Activated CD8-positive, alpha-beta memory T cell treated with anti-CD3 and anti-CD28 coated beads, Interleukin-2, amount 50 U/mL, for 4 hours (primary cell): Measurements from ENCODE around the gene ARHGAP25.

Source experiments
- DNase-seq: peaks from one replicate; pipeline ENCODE4 v3.0.0-alpha.2; 2020

ARHGAP25 gene

GRCh38 chr2:68767996-68768395 lies 33.4 kb downstream of the ARHGAP25 start:
- DNase-seq: no peak

GRCh38 chr2:68768461-68768860 lies 33.9 kb downstream of the ARHGAP25 start:
- no peak for DNase-seq

GRCh38 chr2:68768951-68769350 lies 34.3 kb downstream of the ARHGAP25 start:
- no peak for DNase-seq

GRCh38 chr2:68769586-68770270 lies 35.1 kb downstream of the ARHGAP25 start:
- DNase-seq: no peak

GRCh38 chr2:68770271-68771111 lies 35.9 kb downstream of the ARHGAP25 start:
- no peak for DNase-seq

- DNase-seq: no peak
These were observed 36.7 kb downstream of the ARHGAP25 start for GRCh38 chr2:68771211-68771751.

- DNase-seq: no peak
These were observed 37.5 kb downstream of the ARHGAP25 start for GRCh38 chr2:68772109-68772508.

GRCh38 chr2:68774569-68775271 lies 40.1 kb downstream of the ARHGAP25 start:
- peak; percentile 57 for DNase-seq

- DNase-seq: no peak
These were observed 40.7 kb downstream of the ARHGAP25 start for GRCh38 chr2:68775272-68775842.

- DNase-seq: no peak
These were observed 41.5 kb downstream of the ARHGAP25 start for GRCh38 chr2:68776124-68776523.

- no peak for DNase-seq
These were observed 45.0 kb downstream of the ARHGAP25 start for GRCh38 chr2:68779595-68779994.

GRCh38 chr2:68784188-68784587 lies 49.6 kb downstream of the ARHGAP25 start:
- DNase-seq: no peak

GRCh38 chr2:68784915-68785314 lies 50.3 kb downstream of the ARHGAP25 start:
- DNase-seq: no peak

- no peak for DNase-seq
These were observed 52.7 kb downstream of the ARHGAP25 start for GRCh38 chr2:68787356-68787755.

- DNase-seq: no peak
These were observed 55.0 kb downstream of the ARHGAP25 start for GRCh38 chr2:68789603-68790002.

- no peak for DNase-seq
These were observed 56.0 kb downstream of the ARHGAP25 start for GRCh38 chr2:68790600-68790999.

- no peak for DNase-seq
These were observed 57.3 kb downstream of the ARHGAP25 start for GRCh38 chr2:68791914-68792313.

GRCh38 chr2:68792751-68793150 lies 58.1 kb downstream of the ARHGAP25 start:
- no peak for DNase-seq

- DNase-seq: no peak
These were observed 61.8 kb downstream of the ARHGAP25 start for GRCh38 chr2:68796295-68796905.

- no peak for DNase-seq
These were observed 64.0 kb downstream of the ARHGAP25 start for GRCh38 chr2:68798569-68798968.

GRCh38 chr2:68799140-68800026 lies 64.8 kb downstream of the ARHGAP25 start:
- no peak for DNase-seq

GRCh38 chr2:68800027-68800401 lies 65.4 kb downstream of the ARHGAP25 start:
- no peak for DNase-seq
